ENCODE data around the gene MACROD1.

DNA sequence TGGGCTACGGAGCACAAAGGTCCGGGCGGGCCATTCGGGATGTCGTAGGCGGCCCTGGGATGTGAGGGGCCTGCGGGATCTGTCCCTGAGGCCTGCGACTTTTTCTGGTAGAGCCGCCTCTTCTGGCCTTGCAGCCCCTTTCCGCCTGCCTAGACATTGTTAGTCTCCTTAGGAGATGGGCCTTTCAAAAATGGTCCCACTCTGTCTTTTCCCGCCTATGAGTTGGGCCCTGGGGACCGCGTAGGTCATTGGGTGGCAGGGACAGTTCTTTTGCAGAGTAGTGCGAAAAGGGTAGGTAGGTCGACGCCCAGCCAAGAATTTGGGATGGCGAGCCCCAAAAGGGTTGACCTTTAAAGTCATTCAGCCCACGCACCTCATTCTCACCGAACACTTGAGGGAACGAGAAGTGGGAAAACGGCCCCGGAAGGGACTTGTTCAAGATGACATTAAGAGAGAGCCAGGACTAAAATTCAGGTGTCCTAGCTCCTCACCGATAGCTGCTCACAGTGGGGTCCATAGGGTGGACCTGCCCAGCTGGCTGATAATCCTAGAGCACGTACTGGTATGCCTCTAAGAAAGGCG is 178.9 kb downstream of the MACROD1 start:
- TF ChIP-seq CTCF (IDR thresholded peaks at IDR 0.05) (no peak), POLR2AphosphoS5 (IDR thresholded peaks at IDR 0.05) (no peak), POLR2A (IDR thresholded peaks at IDR 0.05) (no peak), EP300 (IDR thresholded peaks at IDR 0.05) (no peak)
